Stimulated activated CD4-positive, alpha-beta T cell treated with anti-CD3 and anti-CD28 coated beads, Interleukin-1b, Interleukin-23, amount 100 ng/mL, for 4 hours (primary cell): ENCODE data around the gene CEACAM16.
A peak's percentile ranks its signal among the peaks of the same experiment; 100 is the strongest.

Experiments
- DNase-seq, 2 donors: peaks; one replicate each; pipeline ENCODE4 v3.0.0-alpha.2; 2020; ENCODE audit warnings: low read depth in 2 of 2

CEACAM16 gene

GRCh38 chr19:44746616-44746945 is 47.6 kb downstream of the CEACAM16 start:
- DNase-seq = no peak

GRCh38 chr19:44746946-44747738 is 48.2 kb downstream of the CEACAM16 start:
- DNase-seq = peak; percentile 91 to 95

- DNase-seq = peak; percentile 14 to 33
Measured at GRCh38 chr19:44747739-44748425, 48.9 kb downstream of the CEACAM16 start.

DNA sequence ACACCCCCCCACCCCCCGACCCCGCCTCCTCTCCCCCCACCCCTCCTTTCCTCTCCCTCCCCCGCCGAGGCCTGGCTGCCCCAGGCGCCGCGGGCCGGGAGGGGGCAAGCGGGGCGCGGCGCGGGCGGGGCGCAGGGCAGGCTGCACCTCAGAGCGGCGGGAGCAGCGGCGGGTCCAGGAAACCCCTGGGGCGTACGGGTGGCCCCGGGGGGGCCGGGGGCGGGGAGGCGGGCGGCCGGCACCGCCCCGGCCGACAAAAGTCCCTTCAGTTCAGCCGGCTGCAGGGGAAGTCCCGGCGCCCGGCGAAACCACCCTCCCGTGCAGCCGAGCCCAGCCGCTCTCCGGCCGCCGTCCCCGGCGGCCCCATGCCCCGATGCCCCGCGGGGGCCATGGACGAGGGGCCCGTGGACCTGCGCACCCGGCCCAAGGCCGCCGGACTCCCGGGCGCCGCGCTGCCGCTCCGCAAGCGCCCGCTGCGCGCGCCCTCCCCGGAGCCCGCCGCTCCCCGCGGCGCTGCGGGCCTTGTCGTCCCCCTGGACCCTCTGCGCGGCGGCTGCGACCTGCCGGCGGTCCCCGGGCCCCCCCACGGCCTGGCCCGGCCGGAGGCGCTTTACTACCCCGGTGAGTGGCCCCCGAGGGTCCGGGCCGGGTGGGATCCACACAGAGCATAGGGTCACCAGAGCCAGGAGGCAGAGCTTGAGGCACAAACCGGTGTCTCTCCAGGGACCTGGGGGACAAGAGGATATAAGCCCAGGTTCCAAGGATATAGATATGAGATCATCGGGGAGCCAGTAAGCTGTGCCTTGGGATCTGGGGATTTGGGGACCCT is 49.7 kb downstream of the CEACAM16 start, which contains the start of gene BCL3:
BCL3 (plus strand) TSS at position 283 of the 829 bp plus-strand sequence; CDS start at position 366, 83 bp downstream.
- peak; percentile 47 to 58 for DNase-seq

- DNase-seq = no peak
Measured at GRCh38 chr19:44749292-44749691, 50.3 kb downstream of the CEACAM16 start.

DNA sequence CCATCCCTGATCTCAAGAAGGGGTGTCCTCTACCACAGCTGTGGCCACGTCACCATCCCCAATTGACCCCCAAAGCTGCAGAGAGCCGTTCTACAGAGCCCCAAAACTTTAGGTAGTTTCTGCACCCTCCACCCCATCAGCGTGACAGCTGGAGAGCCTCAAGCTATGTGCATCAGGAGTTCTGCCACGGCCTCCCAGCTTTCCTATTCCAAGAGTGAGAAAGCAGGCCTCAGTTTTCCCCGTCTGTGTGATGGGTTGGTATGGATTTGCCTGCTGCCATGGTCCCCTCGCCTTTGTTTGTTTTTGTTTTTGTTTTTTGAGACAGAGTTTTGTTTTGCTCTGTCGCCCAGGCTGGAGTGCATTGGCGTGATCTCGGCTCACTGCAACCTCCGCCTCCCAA is 51.0 kb downstream of the CEACAM16 start:
- DNase-seq = no peak

DNA sequence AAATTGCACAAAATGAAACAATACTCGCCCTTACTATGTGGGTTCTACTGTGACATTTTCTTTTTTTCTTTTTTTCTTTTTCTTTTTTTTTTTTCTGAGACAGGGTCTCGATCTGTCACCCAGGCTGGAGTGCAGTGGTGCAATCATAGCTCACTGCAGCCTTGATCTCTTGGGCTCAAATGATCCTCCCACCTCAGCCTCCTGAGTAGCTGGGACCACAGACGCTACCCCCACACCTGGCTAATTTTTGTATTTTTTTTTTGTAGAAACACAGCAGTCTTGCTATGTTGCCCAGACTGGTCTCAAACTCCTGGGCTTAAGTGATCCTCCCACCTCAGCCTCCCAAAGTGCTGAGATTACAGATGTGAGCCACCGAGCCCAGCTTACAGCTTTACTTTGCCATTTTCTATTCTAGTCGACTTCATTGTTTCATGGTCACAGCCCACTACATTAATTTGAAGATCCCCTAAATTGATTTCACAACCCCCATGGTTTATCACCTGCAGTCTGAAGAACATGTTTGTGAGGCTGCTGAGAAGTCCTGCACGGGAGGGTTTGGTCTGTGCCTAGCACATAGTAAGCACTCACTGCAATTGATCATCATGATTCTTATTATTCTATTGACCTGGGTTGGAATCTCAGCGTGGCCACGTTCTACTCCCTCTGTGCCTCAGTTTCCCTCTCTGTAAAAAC is 53.3 kb downstream of the CEACAM16 start:
- DNase-seq = no peak

DNA sequence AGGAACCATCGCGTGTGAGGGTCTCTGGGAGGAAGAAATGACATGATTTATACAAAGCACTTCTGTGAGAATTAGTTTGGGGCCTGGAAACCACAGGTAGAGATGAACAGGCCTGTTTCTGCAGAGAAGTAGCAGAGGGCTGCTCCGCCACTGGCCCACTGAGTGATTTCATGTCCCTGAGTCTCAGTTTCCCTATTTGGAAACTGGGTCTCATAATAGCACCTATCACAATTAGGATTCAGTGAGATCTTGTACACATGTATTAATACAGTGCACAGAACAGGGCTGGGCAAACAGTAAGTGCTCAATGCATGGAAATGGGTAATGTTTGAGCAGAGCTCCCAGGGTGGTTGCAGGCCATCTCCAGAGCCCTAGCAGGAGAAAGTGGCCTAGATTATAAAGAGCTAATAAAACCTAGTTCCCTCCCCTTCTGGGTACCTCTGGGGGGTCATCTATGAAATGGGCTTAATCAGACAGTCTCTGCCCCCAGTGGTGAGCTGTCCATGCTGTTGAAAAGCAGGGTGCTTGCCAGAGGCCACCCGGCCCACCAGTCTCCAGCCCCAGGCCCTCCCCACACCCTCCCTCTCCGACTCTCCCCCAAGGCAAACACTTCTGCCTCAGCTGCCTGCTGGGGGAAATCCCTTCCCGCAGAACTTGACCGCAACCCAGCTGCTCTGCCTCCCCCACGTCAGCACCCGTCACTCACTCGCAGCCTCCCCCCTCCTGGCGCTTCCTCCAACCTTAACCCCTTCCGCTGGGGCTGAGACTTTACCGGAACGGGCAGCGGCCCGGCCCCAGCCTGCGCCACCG is 54.1 kb downstream of the CEACAM16 start:
- DNase-seq = peak; percentile 80 to 90

DNA sequence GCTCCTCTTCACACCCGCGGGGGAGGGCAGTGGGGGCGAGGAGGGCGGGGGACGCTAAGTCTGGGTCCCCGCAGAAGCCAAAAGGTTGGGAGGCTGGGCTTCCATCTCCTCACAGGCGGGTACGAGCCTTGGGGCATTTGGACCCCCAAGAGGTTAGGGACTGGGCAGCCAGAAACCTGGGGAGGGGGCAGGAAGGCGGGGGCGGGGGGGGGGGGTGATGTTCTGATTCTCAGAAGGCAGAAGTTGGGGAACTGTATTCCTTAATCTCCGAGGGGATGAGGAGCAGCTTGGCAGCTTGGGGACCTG is 54.6 kb downstream of the CEACAM16 start:
- no peak for DNase-seq

- peak; percentile 64 to 77 for DNase-seq
Measured at GRCh38 chr19:44753932-44754749, 55.2 kb downstream of the CEACAM16 start.

DNA sequence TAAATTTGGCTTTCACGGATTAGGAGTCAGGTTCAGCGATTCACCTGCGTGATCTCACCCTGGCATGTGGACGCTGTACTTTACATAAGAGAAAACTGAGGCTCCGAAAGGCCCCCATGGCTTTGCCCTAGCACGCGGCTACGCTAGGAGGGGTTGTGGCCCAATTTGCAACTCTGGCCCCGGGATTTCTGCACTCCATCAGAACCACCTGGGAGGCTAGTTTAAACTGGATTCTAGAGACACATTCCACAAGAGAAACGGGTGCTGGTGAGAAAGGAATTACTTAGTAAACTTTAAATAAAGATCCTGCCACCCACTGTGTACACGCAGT is 55.8 kb downstream of the CEACAM16 start:
- no peak for DNase-seq

DNA sequence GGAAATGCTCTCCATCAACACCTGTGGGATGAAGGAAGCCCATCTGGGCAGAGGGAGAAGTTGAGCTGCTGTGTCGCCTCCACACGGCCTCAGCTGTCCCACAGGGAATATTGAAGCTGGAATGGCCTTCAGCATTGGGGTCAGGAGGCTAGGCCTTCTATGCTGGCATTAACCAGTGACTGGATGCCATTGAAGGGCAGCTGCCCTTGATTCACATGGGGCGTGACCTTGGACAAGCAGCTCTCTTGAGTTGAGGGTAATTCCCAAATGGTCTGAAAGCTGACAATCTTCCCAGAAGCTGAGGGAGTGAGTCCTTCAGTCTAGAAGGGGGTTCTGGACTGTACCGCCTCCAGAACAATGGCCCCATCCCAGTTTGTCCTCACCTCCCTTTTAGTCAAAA is 56.3 kb downstream of the CEACAM16 start:
- no peak for DNase-seq

- no peak for DNase-seq
Measured at GRCh38 chr19:44756089-44756562, 57.2 kb downstream of the CEACAM16 start.

DNA sequence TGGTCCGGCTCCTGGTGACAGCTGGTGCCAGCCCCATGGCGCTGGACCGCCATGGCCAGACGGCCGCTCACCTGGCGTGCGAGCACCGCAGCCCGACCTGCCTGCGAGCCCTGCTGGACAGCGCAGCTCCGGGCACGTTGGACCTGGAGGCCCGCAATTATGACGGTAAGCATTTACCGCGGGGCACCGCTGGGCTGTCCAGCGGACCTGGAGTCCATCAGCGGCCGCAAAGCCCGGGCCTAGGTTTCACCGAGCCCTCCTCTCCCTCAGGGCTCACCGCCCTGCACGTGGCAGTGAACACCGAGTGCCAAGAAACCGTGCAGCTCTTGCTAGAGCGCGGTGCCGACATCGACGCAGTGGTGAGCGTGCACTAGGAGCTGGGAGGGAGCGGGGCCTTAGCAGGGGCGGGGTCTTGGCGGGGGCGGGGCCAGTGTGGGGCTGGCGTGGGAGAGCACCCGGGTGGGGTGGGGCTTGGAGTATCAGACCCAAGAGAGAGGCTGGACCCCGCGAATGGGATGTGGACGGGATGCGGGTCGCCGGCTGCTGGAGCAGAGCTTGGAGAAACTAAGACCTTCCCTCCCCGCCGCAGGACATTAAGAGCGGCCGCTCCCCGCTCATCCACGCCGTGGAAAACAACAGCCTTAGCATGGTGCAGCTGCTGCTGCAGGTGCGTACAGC is 58.2 kb downstream of the CEACAM16 start:
- no peak for DNase-seq

DNA sequence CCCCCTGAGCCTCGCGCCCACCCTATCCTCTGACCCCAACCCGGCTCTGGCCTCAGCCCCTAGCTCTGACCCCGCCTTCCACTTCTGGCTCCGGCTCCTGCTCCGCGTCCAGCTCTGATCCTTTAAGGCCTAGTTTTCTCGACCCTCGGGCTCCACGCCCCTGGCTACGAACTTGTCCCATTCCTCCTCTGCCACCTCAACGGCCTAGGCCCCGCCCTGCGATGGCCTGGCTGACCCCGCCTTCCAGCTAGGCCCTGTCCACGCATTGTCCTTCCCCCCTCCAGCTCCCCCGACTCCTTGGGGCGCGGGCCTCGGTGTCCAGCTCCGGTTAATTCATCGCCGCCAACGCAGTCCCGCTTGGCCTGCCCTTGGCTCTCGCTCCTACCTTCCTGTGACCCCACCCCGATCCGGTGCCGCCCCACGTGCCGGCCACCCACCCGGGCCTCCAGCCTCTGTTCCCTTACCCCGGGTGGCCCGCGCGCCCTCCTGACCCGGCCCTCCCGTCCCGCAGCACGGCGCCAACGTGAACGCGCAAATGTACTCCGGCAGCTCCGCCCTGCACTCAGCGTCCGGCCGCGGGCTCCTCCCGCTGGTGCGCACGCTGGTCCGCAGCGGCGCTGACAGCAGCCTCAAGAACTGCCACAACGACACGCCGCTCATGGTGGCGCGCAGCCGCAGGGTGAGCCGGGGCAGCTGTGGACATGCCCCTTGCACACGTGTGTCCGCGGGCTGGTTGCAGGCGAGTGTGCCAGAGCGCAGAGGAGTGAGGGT is 59.0 kb downstream of the CEACAM16 start:
- DNase-seq = no peak

DNA sequence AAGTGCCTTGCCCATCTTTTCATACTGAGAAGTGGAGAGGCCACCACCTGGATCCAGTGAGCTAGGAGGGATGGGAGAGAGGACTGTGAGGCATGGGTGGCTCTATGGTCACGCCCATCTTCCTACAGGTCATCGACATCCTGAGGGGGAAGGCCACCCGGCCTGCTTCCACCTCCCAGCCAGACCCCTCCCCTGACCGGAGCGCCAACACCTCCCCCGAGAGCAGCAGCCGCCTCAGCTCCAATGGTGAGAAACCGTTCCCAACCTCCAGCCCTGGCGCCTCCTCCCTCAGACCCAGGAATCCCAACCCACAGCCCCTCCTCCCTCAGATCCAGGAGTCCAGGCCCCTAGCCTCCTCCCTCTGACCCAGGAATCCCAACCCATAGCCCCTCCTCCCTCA is 59.6 kb downstream of the CEACAM16 start:
- DNase-seq = no peak

- no peak for DNase-seq
Measured at GRCh38 chr19:44759083-44759804, 60.3 kb downstream of the CEACAM16 start.
